GM12878 (cell line): ENCODE results near the gene ZNF710. TPM values are rescaled to one million over a fixed set of nuclear protein-coding genes. Genes with fewer than 3 reads are reported as not detected.

Experiments
- ATAC-seq: fragments of 200-7000 bp; cut with Tn5 transposase; 3 replicates; pipeline ENCODE4 v1.9.1; 2020; ENCODE audit warnings: mild to moderate bottlenecking, moderate library complexity
- BruUV-seq: library from RNA; stranded (reverse); fragments of 400-500 nt; replicated peaks from 2 replicates; lab custom pipeline; 2021; lab: Mats Ljungman, UMichigan
- CTCF ChIA-PET: fragments of 300-600 bp; sonication (Branson Sonifier 250); formaldehyde crosslinking; extraction: SDS; loops from one replicate; lab custom pipeline; 2021; ENCODE audit warnings: inconsistent platforms; lab: Yijun Ruan, JAX
- POLR2A ChIA-PET: fragments of 350-600 bp; formaldehyde crosslinking; extraction: SDS; loops from one replicate; lab custom pipeline; 2021; ENCODE audit warnings: inconsistent platforms; lab: Charles Lee
- RAD21 ChIA-PET: fragments of 300-600 bp; sonication (Branson Sonifier 250); formaldehyde crosslinking; loops from one replicate; lab custom pipeline; 2023; ENCODE audit warnings: antibody characterized with exemption; ENCODE audit not compliant: unreplicated experiment; lab: Charles Lee
- SMC1A ChIA-PET: fragments of 300-600 bp; sonication (Branson Sonifier 250); formaldehyde crosslinking; loops from one replicate; lab custom pipeline; 2023; ENCODE audit not compliant: unreplicated experiment, uncharacterized antibody; lab: Charles Lee
- DNase-seq: peaks from one replicate; pipeline ENCODE4 v3.0.0-alpha.2; 2011; ENCODE audit warnings: low read depth, low spot score
- FAIRE-seq: peaks from 3 replicates; lab custom pipeline; 2011; peaks lifted over from hg19 to GRCh38; lab: Jason Lieb, UNC
- H2AFZ ChIP-seq: 2 replicates; pipeline ENCODE4 v1.6.0; 2011; ENCODE audit warnings: low read depth, low read length, control low read depth; ENCODE audit not compliant: control insufficient read depth
- H3K27ac ChIP-seq: 2 replicates; pipeline ENCODE4 v1.5.1; 2011; ENCODE audit warnings: control low read depth; ENCODE audit not compliant: control insufficient read depth, insufficient read depth
- H3K27me3 ChIP-seq, 2 experiments: replicated peaks in 1 of 2; 2 replicates each; pipeline versions ENCODE4 v1.6.0 to v1.6.1; 2011; ENCODE audit warnings: low read length in 1 of 2; ENCODE audit not compliant: control insufficient read depth in 2 of 2, insufficient read depth in 2 of 2
- H3K36me3 ChIP-seq, 2 experiments: 2 replicates each; pipeline ENCODE4 v1.5.1; 2011; ENCODE audit warnings: low read length in 1 of 2; ENCODE audit not compliant: control insufficient read depth in 2 of 2, insufficient read depth in 2 of 2
- H3K4me1 ChIP-seq: 2 replicates; pipeline ENCODE4 v1.6.1; 2011; ENCODE audit warnings: mild to moderate bottlenecking, low read length, moderate library complexity, mixed read lengths; ENCODE audit not compliant: control insufficient read depth, insufficient read depth
- H3K4me2 ChIP-seq: 2 replicates; pipeline ENCODE4 v1.6.0; 2011; ENCODE audit warnings: control low read depth; ENCODE audit not compliant: control insufficient read depth, insufficient read depth
- H3K4me3 ChIP-seq: fragments of 200-600 bp; sonication (generic); 2 replicates; pipeline ENCODE4 v1.5.1; 2016
- H3K79me2 ChIP-seq: 2 replicates; pipeline ENCODE4 v1.6.0; 2011; ENCODE audit warnings: low read length; ENCODE audit not compliant: control insufficient read depth, insufficient read depth
- H3K9ac ChIP-seq: 2 replicates; pipeline ENCODE4 v1.8.0; 2011; ENCODE audit warnings: low read length, control low read depth, mixed read lengths; ENCODE audit not compliant: control insufficient read depth, insufficient read depth
- H3K9me3 ChIP-seq: replicated peaks from 3 replicates; pipeline ENCODE4 v1.5.1; 2011; ENCODE audit warnings: mild to moderate bottlenecking, low read length; ENCODE audit not compliant: control insufficient read depth, insufficient read depth
- H4K20me1 ChIP-seq: 2 replicates; pipeline ENCODE4 v1.6.0; 2011; ENCODE audit not compliant: control insufficient read depth, insufficient read depth
- HDGF ChIP-seq: fragments of 450-650 bp; IDR thresholded peaks from 2 replicates; pipeline ENCODE4 v1.6.1; 2016; ENCODE audit warnings: antibody characterized with exemption
- NR2F1 ChIP-seq: fragments of 450-650 bp; conservative IDR thresholded peaks from 2 replicates; pipeline ENCODE4 v1.6.1; 2017; ENCODE audit warnings: mild to moderate bottlenecking
- TCF7 ChIP-seq: IDR thresholded peaks from 2 replicates; pipeline ENCODE4 v1.6.1; 2014; ENCODE audit warnings: antibody characterized with exemption, borderline replicate concordance
- ZNF207 ChIP-seq: fragments of 450-650 bp; IDR thresholded peaks from 2 replicates; pipeline ENCODE4 v1.6.1; 2014; ENCODE audit warnings: antibody characterized with exemption, mild to moderate bottlenecking, borderline replicate concordance
- WGBS: methylation state at CpG from one replicate; pipeline ENCODE4 v1.1.6; 2016; ENCODE audit warnings: low lambda C conversion rate; ENCODE audit not compliant: insufficient replicate concordance, insufficient coverage; ENCODE audit errors: missing lambda C conversion rate; 5-methylcytosine and 5-hydroxymethylcytosine counted together
- in situ Hi-C: fragments of 300-500 bp; cut with MboI; formaldehyde crosslinking; loops from 9 replicates; pipeline ENCODE4 v1.14.3; 2018; ENCODE audit warnings: mixed read lengths
- intact Hi-C: fragments of 100-400 bp; cut with micrococcal nuclease; formaldehyde crosslinking; loops from one replicate; pipeline ENCODE4 v1.14.2; 2022; ENCODE audit not compliant: unreplicated experiment
- polyA plus RNA-seq, 11 experiments: library from polyadenylated mRNA; depleted of rRNA in 4 of 11; unstranded in 6 of 11; stranded (reverse) in 5 of 11; fragments of >200 nt; fragmentation: Nextera tagmentation in 4 of 11; fragmentation: Illumina TruSeq in 1 of 11; extraction: Ambion mirVana in 4 of 11; extraction: Trizol in 1 of 11; gene quantifications; 1 replicate in 1 of 11; 2 replicates in 10 of 11; pipeline versions ENCODE4 v1.2.1 to v1.2.3, GENCODE V29; 2011 to 2016; ENCODE audit warnings: inconsistent platforms in 2 of 11, missing spikeins in 2 of 11, low read depth in 1 of 11
- total RNA-seq, 4 experiments: library from RNA; depleted of rRNA in 3 of 4; stranded (reverse); fragments of >200 nt in 3 of 4; fragmentation: Illumina TruSeq in 1 of 4; extraction: Trizol in 1 of 4; gene quantifications; 2 replicates each; pipeline versions ENCODE4 v1.2.1 to v1.2.3, GENCODE V29; 2013 to 2021
- TF ChIP-seq, protein P1 (sequence below): fragments of 450-650 bp; IDR thresholded peaks from 2 replicates; pipeline ENCODE4 v1.6.1; 2017; ENCODE audit warnings: mild to moderate bottlenecking
- TF ChIP-seq, protein P2 (sequence below): fragments of 450-650 bp; IDR thresholded peaks from 2 replicates; pipeline ENCODE4 v1.6.1; 2017; ENCODE audit warnings: mild to moderate bottlenecking, moderate library complexity
- TF ChIP-seq, protein P3 (sequence below): fragments of 450-650 bp; IDR thresholded peaks from 2 replicates; pipeline ENCODE4 v1.6.1; 2017; ENCODE audit warnings: mild to moderate bottlenecking, low read depth, inconsistent platforms; ENCODE audit not compliant: poor library complexity, severe bottlenecking
- TF ChIP-seq, protein P4 (sequence below): IDR thresholded peaks from 2 replicates; pipeline ENCODE4 v1.6.1; 2011; ENCODE audit warnings: mild to moderate bottlenecking, low read depth, low read length, moderate library complexity; ENCODE audit not compliant: insufficient replicate concordance
- TF ChIP-seq, protein P5 (sequence below), 3 experiments: IDR thresholded peaks in 2 of 3; conservative IDR thresholded peaks in 1 of 3; 2 replicates each; pipeline ENCODE4 v1.5.1; 2011; ENCODE audit warnings: low read depth in 3 of 3, low read length in 3 of 3, mild to moderate bottlenecking in 3 of 3, control low read depth in 2 of 3, moderate library complexity in 2 of 3, inconsistent platforms in 1 of 3, mixed read lengths in 1 of 3; ENCODE audit not compliant: control insufficient read depth in 2 of 3, insufficient read depth in 1 of 3; ENCODE audit errors: extremely low read depth in 1 of 3
- TF ChIP-seq, protein P6 (sequence below): fragments of 450-650 bp; IDR thresholded peaks from 2 replicates; pipeline ENCODE4 v1.6.1; 2016; ENCODE audit warnings: mild to moderate bottlenecking

ZNF710 gene
- total and polyA plus RNA-seq, 10 of the 15 experiments (the other 5 are each of a cell fraction or from before 2014, with no cell fraction given) = 1.4 to 43.5 (median 9.8) TPM

DNA sequence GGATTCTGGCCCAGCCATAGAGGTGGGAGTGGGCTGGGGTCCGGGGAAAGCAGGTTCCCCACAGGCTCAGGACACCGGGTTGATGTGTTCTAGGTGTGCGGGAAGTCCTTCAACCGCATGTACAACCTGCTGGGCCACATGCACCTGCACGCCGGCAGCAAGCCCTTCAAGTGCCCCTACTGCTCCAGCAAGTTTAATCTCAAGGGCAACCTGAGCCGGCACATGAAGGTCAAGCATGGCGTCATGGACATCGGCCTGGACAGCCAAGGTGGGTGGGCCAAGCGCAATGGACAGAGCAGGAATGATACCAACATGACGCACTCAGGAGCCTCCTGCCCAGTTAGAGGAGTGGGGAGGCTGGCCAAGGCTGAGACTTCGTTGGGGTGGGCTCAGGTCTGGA is 72.9 kb downstream of the ZNF710 start:
- RAD21 ChIA-PET = interaction anchor here (0.6 kb wide), 1 partner anchor 21 kb away, joined by 3 read pairs; no protein-coding TSS in a partner anchor
- TF ChIP-seq, protein P1, sequence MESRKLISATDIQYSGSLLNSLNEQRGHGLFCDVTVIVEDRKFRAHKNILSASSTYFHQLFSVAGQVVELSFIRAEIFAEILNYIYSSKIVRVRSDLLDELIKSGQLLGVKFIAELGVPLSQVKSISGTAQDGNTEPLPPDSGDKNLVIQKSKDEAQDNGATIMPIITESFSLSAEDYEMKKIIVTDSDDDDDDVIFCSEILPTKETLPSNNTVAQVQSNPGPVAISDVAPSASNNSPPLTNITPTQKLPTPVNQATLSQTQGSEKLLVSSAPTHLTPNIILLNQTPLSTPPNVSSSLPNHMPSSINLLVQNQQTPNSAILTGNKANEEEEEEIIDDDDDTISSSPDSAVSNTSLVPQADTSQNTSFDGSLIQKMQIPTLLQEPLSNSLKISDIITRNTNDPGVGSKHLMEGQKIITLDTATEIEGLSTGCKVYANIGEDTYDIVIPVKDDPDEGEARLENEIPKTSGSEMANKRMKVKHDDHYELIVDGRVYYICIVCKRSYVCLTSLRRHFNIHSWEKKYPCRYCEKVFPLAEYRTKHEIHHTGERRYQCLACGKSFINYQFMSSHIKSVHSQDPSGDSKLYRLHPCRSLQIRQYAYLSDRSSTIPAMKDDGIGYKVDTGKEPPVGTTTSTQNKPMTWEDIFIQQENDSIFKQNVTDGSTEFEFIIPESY = no peak
- TF ChIP-seq HDGF (no peak), ZNF207 (no peak), TCF7 (no peak), NR2F1 (no peak)
- TF ChIP-seq, protein P2, sequence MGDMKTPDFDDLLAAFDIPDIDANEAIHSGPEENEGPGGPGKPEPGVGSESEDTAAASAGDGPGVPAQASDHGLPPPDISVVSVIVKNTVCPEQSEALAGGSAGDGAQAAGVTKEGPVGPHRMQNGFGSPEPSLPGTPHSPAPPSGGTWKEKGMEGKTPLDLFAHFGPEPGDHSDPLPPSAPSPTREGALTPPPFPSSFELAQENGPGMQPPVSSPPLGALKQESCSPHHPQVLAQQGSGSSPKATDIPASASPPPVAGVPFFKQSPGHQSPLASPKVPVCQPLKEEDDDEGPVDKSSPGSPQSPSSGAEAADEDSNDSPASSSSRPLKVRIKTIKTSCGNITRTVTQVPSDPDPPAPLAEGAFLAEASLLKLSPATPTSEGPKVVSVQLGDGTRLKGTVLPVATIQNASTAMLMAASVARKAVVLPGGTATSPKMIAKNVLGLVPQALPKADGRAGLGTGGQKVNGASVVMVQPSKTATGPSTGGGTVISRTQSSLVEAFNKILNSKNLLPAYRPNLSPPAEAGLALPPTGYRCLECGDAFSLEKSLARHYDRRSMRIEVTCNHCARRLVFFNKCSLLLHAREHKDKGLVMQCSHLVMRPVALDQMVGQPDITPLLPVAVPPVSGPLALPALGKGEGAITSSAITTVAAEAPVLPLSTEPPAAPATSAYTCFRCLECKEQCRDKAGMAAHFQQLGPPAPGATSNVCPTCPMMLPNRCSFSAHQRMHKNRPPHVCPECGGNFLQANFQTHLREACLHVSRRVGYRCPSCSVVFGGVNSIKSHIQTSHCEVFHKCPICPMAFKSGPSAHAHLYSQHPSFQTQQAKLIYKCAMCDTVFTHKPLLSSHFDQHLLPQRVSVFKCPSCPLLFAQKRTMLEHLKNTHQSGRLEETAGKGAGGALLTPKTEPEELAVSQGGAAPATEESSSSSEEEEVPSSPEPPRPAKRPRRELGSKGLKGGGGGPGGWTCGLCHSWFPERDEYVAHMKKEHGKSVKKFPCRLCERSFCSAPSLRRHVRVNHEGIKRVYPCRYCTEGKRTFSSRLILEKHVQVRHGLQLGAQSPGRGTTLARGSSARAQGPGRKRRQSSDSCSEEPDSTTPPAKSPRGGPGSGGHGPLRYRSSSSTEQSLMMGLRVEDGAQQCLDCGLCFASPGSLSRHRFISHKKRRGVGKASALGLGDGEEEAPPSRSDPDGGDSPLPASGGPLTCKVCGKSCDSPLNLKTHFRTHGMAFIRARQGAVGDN = no peak
- TF ChIP-seq, protein P3, sequence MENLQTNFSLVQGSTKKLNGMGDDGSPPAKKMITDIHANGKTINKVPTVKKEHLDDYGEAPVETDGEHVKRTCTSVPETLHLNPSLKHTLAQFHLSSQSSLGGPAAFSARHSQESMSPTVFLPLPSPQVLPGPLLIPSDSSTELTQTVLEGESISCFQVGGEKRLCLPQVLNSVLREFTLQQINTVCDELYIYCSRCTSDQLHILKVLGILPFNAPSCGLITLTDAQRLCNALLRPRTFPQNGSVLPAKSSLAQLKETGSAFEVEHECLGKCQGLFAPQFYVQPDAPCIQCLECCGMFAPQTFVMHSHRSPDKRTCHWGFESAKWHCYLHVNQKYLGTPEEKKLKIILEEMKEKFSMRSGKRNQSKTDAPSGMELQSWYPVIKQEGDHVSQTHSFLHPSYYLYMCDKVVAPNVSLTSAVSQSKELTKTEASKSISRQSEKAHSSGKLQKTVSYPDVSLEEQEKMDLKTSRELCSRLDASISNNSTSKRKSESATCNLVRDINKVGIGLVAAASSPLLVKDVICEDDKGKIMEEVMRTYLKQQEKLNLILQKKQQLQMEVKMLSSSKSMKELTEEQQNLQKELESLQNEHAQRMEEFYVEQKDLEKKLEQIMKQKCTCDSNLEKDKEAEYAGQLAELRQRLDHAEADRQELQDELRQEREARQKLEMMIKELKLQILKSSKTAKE = no peak
- TF ChIP-seq, protein P4, sequence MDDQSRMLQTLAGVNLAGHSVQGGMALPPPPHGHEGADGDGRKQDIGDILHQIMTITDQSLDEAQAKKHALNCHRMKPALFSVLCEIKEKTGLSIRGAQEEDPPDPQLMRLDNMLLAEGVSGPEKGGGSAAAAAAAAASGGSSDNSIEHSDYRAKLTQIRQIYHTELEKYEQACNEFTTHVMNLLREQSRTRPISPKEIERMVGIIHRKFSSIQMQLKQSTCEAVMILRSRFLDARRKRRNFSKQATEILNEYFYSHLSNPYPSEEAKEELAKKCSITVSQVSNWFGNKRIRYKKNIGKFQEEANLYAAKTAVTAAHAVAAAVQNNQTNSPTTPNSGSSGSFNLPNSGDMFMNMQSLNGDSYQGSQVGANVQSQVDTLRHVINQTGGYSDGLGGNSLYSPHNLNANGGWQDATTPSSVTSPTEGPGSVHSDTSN = no peak
- TF ChIP-seq, protein P5, sequence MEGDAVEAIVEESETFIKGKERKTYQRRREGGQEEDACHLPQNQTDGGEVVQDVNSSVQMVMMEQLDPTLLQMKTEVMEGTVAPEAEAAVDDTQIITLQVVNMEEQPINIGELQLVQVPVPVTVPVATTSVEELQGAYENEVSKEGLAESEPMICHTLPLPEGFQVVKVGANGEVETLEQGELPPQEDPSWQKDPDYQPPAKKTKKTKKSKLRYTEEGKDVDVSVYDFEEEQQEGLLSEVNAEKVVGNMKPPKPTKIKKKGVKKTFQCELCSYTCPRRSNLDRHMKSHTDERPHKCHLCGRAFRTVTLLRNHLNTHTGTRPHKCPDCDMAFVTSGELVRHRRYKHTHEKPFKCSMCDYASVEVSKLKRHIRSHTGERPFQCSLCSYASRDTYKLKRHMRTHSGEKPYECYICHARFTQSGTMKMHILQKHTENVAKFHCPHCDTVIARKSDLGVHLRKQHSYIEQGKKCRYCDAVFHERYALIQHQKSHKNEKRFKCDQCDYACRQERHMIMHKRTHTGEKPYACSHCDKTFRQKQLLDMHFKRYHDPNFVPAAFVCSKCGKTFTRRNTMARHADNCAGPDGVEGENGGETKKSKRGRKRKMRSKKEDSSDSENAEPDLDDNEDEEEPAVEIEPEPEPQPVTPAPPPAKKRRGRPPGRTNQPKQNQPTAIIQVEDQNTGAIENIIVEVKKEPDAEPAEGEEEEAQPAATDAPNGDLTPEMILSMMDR (IDR thresholded peaks at IDR 0.05 in 2 of 3, conservative IDR thresholded peaks at IDR 0.05 in 1 of 3; ENCODE audit: control insufficient read depth in 2 of 3, extremely low read depth in 1 of 3, insufficient read depth in 1 of 3, low read depth in 3 of 3, low read length in 3 of 3) = no peak
- TF ChIP-seq, protein P6, sequence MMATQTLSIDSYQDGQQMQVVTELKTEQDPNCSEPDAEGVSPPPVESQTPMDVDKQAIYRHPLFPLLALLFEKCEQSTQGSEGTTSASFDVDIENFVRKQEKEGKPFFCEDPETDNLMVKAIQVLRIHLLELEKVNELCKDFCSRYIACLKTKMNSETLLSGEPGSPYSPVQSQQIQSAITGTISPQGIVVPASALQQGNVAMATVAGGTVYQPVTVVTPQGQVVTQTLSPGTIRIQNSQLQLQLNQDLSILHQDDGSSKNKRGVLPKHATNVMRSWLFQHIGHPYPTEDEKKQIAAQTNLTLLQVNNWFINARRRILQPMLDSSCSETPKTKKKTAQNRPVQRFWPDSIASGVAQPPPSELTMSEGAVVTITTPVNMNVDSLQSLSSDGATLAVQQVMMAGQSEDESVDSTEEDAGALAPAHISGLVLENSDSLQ = no peak

More for the DNA sequence above, 72.9 kb downstream of the ZNF710 start:
- H3K4me2 ChIP-seq = no peak overlapping the region
- ATAC-seq = no peak
- DNase-seq = no peak
- FAIRE-seq = no peak
- no peaks in the 10 kb centered on the region for H4K20me1 ChIP-seq
- H3K9me3 ChIP-seq = no peaks in the 10 kb centered on the region
- H2AFZ ChIP-seq = no peak overlapping the region
- 96% methylated on average over 12 of the region's 12 CpGs for WGBS
- intact Hi-C loops (loop anchor here (5.0 kb wide), 2 partner anchors 42 to 332 kb away; no protein-coding TSS in a partner anchor), in situ Hi-C loops (loop anchor here (5.0 kb wide), 1 partner anchor 177 kb away; no protein-coding TSS in a partner anchor)
- no peak overlapping the region for H3K4me3 ChIP-seq
- no TSS peak for BruUV-seq
- POLR2A ChIA-PET = interaction anchor here (0.7 kb wide), 1 partner anchor 139 kb away, joined by 6 read pairs; no protein-coding TSS in a partner anchor
- CTCF ChIA-PET = interaction anchor here (0.6 to 7.5 kb wide), 3 partner anchors 175 to 211 kb away, joined by 3 to 85 read pairs (median 7); no protein-coding TSS in a partner anchor
- H3K27me3 ChIP-seq = no peaks in the 10 kb centered on the region
- no peak overlapping the region for H3K27ac ChIP-seq
- no peaks in the 10 kb centered on the region for H3K4me1 ChIP-seq
- peaks cover 24 to 47% of the 10 kb centered on the region in 2 experiments for H3K36me3 ChIP-seq
- no peak overlapping the region for H3K9ac ChIP-seq
- H3K79me2 ChIP-seq = no peaks in the 10 kb centered on the region
- SMC1A ChIA-PET = interaction anchor here (1.0 kb wide), 1 partner anchor 177 kb away, joined by 3 read pairs; no protein-coding TSS in a partner anchor
